Superior temporal gyrus (tissue), 1 donor: ENCODE results near the gene RIN3.

Experiments
- DNase-seq: peaks from one replicate; pipeline ENCODE4 v3.0.0-alpha.2; 2016; ENCODE audit errors: extremely low spot score

Gene RIN3

DNA sequence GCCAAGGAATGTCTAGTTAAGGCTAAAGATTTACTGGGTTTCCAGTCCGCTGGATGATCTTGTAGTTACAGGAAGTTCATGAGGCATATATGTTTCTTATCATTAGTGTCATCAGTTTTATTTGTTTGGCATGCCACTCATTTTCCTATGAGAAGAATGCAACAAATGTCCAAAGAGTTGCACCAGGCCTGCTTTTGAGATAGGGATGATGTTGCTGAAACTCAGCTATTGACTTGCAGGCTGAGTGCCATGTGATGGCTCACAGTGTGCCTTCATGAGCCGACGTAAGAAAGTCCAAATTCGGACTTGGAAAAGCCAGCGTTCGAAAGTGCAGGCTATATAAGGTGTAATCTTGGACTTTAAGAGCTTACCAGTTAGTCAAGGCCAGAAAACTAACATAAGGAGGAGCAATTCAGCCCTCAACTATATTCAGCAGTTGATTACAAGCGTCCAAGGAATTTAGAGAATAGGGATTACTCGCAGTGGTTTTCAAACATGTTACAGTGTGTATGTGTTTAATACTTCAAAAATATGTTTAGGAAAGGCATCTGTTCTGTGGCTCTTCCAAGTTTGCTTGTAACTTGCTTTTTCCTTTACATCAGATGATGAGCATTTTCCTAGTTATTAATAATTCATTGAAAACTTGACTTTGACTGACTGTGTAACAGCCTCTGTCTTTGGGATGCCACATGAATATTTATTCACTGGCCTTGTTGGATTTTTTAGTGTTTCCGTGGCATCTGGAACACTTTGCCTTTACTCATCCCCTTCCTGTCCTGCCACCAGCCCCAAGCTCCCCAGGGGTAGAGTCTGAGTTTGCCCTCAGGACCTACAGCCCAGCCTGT, 133.6 kb downstream of the RIN3 start:
- DNase-seq: no peak

DNA sequence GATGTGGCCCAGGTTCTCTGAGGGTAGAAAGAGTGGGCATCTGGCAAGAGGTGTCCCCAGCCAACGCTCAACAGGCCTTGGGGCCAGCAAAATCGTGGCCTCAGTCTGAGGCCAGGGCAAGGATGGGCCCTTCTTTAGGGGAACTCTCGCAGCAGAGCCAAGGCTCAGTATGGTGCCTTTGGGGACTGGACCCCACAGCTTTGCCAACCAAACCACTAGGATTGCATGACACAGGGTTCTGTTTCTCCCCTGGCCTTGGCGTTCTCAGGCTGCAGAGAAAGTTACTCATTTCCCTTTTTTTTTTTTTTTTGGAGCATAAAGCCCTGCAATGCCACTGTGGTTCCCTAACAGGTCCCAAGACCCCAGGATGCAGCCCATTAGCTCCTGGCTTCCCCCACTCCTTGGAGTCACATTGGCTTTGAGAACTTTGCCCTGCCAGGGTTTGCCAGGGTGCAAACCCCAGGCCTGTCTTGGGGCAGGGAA, 134.3 kb downstream of the RIN3 start:
- no peak for DNase-seq

DNA sequence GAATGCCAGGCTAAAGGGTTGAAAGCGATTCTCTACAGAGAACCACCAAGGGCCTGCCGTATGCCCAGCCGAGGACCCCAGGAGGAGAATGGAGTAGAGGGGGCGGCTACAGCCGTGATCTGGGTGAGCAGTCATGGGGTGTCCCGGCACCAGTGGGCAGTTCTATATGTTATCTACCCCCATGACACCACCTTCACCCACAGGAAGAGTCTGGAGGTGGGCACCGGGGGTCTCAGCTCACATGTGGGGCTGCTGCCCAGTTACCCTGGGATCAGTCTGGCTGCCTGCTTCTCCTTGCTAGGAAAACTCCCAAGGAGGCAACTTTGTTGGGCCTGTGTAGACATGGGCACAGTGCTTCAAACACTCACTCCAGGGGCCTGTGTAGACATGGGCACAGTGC, 135.5 kb downstream of the RIN3 start:
- DNase-seq: no peak

DNA sequence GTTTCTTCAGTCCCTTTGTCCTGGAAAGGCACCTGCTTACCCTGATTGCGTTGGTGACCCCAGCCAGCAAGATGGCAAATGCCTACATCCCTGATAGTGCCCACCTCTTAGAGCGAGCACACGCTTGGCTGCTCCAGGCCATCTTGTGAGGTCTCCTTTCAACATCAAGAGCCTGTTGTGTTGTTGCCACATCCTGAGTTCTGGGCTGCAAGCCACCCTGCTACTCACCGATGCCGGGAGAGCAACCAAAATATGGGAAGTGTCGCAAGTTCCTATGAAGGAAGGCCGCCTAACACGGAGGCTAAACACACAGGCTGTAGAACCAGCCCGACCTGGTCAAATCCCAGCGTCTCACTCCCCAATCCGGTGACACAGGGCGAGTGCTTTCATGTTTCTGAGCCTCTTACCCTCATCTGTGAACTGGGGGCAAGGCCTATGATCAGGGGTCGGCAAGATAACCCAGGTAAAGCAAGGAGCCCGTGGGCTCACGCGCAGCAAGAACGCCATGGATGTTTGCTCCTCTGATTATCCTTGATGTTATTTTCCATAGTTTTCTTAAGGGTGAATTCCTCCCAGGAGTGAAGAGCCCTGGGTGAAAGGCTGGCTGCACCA, 136.5 kb downstream of the RIN3 start:
- no peak for DNase-seq

DNA sequence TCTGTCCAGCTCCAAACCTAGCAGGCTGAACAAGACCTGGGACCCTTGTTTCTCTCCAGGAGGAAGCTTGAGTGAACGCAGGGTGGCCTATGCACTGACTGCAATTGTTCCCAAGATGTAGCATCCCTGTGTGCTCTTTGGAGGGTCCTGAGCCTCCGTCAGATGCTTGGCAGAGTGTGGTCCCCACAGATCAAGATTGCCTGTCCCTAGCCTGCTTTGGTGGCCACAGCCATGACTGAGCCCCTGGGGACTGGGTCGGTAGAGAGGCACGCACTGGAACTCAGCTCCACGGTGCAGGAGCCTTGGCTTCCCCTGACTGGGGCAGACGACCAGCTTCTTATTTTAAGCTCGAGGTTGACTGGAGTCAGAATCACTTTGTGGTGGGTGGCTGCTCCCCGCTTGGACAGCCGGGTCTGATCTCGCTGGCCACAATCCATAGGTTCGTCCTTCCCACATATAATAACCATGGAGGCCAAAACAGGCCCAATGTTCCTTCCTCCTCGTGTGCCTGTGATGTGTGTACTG, 137.1 kb downstream of the RIN3 start:
- no peak for DNase-seq

DNA sequence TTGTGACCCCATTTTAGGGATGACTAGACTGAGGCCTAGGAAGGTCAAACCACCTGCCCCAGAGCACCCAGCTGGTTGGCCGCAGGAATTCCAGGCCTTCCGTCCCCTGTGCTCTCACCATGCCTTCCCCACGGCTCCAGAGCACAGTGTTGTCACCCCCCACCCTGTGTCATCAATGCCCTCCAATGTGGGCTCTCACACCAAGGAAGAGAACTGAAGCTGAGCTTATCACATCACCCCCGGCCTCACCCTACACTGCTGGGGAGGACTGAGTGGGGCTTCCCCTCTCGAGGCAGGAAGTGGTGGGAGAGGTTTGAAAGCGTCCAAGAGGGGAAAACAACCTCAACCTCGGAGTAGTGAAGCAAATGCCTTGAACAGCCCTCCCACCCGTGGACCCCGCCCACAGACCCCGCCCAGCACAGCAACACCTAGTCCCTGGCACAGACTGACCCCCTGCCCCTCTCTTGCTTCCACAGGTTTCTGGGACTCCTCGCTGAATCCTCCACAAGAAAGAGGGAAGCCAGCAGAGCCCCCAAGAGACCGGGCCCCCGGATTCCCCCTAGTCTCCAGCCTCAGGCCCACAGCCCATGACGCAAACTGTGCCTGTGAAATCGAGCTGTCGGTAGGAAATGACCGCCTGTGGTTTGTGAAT, 137.7 kb downstream of the RIN3 start:
- no peak for DNase-seq

DNA sequence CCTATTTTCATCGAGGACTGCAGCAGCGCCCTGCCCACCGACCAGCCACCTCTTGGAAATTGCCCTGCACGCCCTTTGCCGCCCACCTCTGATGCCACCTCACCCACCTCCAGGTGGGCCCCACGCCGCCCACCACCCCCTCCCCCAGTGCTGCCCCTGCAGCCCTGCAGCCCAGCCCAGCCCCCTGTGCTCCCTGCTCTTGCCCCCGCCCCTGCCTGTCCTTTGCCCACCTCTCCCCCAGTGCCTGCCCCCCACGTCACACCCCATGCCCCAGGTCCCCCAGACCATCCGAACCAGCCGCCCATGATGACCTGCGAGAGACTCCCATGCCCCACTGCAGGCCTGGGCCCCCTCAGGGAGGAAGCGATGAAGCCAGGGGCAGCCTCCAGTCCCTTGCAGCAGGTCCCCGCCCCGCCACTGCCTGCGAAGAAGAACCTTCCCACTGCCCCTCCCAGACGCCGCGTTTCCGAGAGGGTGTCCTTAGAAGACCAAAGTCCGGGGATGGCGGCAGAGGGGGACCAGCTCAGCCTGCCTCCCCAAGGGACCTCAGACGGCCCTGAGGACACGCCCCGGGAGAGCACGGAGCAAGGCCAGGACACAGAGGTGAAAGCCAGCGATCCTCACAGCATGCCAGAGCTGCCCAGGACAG, 138.3 kb downstream of the RIN3 start:
- DNase-seq: no peak

DNA sequence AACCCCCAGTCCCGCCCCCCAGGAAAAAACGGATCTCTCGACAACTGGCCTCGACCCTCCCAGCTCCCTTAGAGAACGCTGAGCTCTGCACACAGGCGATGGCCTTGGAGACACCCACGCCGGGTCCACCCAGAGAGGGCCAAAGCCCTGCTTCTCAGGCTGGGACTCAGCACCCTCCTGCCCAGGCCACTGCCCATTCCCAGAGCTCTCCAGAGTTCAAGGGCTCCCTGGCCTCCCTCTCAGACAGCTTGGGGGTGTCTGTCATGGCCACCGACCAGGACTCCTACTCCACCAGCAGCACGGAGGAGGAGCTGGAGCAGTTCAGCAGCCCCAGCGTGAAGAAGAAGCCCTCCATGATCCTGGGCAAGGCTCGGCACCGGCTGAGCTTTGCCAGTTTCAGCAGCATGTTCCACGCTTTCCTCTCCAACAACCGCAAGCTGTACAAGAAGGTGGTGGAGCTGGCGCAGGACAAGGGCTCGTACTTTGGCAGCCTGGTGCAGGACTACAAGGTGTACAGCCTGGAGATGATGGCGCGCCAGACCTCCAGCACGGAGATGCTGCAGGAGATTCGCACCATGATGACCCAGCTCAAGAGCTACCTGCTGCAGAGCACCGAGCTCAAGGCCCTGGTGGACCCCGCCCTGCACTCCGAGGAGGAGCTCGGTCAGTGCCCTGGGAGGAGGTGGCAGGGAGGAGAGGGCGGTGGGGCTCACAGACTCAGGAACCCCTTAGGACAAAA, 139.0 kb downstream of the RIN3 start:
- DNase-seq: no peak

DNA sequence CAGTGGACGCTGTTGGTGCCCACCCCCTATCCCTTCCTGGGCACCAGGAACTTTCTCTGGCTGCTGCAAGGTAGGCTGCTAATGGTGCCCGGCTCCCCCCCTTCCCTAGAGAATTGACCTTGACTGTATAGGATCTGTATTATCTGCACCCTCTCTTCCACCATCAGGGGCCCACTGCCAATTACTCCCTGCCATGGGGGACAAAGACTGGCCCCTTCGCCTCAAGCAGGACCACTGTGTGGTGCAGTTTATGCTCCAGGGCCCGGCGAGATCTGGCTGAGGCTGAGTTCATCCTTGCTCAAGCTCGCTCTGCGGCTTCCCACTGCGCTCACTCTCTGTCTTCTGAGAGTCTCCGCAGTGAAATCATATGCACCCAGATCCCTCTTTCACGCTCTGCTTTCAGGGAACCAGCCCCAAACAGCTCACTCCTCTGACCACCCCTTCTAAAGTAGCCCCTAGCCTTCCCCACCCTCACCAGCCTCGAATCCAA, 139.6 kb downstream of the RIN3 start:
- DNase-seq: no peak

DNA sequence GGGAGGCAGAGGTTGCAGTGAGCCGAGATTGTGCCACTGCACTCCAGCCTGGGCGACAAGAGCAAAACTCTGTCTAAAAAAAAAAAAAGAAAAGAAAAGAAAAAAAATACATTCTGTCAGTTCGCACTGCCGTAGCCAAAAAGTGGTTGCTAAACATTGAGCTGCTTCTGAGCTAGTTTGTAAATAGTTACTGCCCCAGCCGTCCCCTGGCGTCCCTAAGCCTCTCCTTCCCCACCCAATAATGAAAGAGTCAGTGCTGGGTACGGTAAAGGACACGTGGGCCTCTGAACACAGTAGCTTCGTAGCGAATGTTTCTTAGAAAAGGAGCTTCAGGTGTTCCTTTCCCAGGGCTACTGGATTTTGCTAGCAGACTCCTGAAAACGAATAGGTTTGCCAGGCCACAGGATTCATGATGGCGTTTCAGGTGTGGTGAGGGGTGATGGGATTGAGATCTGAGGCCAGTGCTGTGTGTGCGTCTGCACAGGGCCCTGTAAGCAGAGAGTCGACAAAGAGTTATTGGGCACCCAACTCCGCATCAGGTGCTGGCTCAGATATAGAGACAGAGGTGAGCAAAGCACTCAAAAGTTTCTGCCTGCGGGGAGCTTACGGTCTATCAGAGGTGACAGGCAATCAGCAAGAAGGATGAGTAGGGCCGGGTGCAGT, 140.8 kb downstream of the RIN3 start:
- DNase-seq: no peak

DNA sequence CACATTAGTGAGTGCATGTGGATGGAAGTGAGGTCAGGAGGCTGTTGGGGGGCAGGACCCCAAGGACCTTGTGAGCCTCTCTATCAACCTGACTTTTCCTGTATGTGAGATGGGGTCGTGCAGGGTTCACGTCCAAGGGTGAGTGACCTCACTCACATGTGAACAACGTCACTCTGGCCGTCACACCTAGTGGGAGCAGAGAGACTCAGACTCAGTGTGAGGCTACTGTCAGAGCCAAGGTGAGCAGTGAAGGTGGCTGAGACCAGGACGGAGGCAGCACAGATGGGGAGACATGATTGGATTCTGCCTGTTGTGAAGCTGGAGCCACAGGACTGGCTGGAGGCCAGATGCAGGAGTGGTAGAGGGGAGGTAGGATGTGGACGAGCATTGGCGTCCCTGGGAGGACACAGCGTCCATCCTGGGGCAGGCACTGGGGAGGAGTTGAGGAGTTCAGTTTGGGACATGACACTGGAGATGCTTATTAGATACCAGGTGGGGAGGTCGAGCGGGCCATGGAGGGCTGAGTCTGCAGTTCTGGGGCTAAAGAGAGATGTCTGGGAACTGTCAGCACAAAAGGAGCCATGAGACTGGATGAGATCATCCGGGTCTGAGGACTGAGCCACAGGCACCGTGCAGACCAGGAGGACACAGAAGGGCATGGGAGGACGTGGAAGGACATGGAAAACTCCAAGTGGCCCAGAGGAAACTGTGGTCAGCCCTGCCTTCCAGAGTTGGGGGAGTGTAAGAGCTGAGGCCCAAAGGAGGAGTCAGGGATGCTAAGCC, 142.0 kb downstream of the RIN3 start:
- DNase-seq: no peak

DNA sequence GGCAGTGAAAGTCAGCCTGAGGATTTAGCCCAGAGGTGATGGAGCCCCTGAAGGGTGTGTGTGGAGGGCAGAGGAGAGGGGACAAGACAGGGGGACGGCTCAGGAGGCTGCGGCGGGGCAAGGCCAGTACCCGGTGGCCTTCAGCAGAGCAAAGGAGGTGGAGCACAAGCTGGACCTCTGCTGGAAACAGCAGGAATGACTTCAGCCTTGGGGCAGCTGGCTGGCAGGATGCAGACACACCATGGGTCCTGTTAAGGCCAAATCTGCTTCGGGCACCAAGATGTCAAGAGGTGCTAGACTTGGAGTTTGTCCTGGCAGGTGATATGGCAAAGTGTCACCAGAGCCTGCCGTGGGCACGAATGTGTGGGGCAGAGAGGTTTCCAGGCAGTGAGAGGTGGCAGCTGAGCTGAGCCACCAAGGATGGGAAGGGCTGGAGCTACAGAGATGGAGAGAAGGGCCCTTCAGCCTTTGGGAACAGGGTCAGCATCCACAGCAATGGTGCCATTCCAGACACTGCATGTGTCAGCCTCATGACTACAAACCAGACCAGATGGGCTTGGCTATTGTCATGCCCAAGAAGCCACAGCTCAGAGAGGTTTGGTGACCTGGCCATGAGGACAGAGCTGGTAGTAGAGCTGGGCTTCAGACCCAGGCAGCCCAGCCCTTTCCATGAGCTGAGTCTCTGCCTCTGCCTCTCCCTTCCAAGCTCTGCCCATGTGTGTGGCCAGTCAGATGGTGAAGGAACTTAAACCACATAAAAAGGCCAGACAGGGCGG, 142.9 kb downstream of the RIN3 start:
- no peak for DNase-seq

DNA sequence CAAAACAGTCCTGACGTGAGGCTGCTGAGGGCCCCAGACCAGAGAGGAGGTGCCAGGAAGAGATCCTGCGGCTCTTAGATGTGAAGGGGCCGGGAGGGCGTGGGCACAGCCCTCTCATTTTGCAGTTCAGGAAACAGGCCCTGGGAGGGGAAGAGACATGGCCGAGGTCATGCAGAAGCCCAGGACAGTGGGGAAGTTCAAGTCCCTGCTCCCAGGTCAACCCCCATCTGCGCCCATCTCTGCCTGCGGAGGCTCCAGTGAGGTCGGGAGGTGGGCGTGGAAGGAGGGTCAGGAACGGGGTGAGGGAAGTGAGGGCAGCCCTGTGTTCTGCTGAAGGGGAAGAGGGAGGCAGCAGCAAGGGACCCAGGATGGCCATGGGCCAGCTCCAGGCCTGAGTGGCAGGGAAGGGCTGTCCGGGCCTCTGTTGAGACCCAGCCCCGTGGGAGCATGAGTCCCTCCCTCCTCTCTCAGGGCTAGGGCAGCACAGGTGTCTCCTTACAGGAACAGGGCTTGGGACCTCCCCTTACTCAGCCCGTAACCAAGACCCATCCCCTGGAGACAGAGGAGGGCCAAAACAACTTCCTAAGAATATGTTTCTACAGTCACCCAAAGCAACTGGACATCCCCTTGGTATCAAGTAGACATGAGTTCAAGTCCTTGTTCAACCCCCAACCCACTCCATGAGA, 144.0 kb downstream of the RIN3 start:
- DNase-seq: no peak

DNA sequence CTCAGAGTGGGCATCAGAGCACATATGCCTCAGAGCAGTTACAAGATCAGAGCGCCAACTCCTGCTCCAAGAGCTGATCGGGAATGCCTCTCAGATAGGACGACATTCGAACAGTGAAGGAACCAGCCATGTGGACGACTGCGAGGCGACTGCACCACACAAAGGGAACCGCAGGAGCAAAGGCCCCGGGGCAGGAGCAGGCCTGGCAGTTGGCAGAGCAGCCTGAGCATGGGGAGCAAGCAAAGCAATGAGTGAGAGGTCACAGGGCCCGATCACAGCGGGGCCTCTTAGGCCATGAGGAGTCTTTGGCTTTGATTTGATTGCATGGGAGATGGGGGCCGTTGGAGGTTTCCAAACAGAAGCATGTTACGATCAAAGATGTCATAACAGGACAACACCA, 144.6 kb downstream of the RIN3 start:
- DNase-seq: no peak

DNA sequence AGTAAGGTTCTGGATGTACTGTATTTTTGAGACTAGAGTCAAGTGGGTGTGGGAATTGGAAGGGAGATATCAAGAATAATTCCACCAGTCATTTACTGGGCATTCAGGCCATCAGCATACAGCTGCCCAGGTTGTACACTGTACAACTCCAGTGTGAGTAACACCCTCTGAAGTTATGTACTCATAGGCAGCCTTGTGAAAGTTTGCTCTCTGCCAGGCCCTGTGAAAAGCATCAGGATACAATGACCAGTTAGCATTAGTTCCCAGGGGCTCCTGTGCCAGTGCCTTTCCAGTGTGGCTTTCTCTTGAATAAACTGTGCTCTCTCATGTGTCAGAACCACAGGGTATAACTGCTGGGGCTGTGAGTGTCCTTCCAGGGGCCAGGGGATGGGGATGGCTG, 145.1 kb downstream of the RIN3 start:
- no peak for DNase-seq

DNA sequence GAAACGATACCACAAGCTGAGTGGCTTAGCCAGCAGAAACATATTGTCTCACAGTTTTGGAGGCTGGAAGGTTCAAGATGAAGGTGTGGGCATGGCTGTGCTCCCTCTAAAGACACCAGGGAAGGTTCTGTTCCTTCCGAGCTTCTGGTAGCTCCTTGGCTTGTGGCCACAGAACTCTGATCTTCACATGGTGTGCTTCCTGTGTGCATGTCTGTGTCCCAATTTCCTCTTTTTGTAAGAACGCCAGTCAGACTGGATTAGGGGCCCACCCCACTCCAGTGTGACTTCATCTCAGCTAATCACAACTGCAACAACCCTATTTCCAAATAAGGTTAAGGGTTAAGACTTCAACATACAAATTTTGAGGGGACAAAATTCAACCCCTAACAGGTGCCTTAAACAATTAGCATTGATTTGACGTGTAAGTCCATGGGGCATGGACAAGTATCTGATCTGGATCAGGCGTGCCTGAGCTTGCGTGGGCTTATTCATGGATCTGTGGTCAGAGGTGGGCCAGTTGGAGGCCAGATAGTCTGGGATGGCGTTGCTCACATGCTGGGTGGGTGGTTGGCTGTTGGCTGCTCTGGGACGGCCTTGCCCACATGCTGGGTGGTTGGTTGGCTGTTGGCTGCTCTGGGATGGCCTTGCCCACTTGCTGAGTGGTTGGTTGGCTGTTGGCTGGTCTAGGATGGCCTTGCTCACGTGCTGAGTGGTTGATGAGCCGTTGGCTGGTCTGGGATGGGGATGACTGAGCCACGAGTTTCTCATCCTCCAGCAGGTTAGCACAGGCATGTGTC, 146.4 kb downstream of the RIN3 start:
- DNase-seq: peak; percentile 49

DNA sequence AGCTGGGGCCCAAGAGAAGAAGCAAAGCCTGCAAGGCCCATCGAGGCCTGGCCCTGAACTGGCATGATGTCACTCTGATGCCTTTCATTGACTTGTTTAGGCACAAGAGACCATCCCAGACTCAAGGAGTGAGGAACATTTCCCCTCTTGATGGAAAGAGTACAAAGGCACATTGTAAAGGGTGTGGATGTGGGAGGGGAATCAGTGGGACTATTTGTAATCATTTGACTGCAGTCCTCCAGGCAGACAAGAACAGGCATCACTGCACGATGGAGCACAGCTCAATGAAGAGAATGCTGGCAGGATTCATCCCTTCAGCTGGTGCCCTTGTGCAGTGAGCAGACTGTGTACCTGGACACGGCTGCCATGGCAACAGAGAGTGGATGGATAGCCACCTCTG, 147.0 kb downstream of the RIN3 start:
- no peak for DNase-seq

DNA sequence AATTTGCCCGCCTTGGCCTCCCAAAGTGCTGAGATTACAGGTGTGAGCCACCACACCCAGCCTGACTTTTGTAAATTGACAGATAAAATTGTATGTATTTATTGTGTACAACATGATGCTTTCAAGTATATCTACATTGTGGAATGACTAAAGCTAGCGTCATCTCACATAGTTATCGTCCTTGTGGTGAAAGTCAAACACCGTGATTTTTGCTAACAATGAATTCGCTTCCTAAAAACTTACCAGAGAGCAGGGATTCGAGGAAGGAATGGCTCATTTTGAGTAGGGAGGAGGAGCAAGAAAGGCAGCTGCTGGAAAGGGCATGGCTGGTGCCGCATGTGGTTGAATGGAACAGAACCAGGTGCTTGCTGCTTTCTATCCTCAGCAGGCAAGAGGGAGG, 149.5 kb downstream of the RIN3 start:
- no peak for DNase-seq
